IPS DF 4.7 (cell line): ENCODE results near the gene CBX6.
"Not testable (repeated sequence)": the region's sequence is repeated elsewhere in the genome, so short reads cannot be mapped to it uniquely, and the experiment has no call there.

ENCODE experiments used
- DNase-seq: peaks from one replicate; pipeline ENCODE4 v3.0.0-alpha.2; 2013; ENCODE audit warnings: low spot score; ENCODE audit errors: extremely low read depth

The CBX6 gene

GRCh38 chr22:38861170-38861876 lies 10.7 kb downstream of the CBX6 start:
- no peak for DNase-seq

DNA sequence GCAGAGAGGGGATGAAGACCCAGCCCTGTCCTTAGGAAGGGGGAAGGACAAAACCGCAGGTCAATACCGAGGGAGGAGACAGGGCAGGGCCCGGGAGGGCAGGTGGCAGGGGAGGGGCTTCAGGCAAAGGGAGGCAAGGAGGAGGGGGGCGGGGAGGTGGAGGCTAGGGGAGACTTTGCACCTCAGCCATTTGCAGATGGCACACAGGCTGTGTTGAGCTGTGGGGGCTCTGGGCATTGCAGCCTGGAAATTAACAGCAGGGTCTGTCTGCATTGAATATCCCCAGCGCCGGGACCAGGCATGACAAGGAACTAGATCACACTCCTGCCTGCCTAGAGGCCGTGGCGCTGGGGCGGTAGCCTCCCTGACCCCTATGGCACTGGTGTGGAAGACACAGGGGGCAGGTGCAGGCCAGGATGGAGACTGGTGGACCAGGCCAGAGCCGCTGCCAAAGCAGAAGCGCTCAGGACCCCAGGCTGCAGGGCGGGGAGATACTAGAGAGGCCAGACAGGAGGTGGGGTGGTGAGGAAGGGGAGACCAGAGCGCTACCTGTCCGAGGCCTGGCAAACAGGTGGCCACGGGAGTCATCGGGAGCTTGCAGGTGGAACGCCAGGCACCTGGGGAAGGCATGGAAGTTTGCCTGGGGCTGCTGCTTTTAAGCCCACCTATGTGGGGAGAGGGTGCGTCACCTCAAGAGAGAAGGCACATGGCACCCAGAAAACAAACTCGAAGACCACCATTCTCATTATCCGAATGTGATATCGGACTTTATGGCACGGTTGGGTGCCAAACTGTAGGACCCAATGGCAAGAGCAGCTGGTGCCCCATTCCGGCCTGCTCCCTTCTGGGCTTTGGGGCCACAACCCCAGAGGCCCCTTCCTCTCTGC lies 11.5 kb downstream of the CBX6 start:
- DNase-seq: no peak

DNA sequence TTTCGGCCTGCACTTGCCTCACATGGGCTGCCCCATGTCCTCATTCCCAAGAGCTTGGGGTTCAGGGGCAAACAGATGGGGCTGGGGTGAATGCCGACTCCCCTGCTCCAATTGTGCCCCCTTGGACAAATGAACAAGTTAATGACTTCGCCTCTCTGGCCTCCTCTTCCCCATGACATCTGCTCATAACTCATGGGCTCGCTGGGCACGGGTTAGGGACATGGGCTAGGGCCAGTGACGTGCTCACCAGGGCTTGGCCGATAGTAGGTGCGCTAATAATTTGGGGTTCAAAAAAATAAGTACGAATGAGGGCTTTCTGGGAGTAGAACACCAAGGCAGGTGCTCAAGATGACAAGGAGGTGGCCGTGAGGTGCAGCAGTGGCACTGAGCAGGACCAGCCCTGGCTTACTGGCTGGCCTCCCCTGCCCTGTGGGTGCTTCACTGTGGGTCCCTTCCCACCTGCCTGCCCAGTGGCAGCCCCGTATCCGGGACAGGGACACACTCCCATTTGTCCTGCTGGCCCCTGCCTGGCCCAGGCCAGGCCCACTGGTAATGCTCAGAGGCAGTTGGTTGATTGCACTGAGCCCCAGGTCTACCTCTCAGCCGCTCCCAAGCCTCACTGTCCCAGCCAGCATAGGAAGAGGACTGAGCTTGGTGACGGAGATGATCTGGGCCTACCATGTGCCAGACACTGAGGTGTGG lies 12.3 kb downstream of the CBX6 start:
- DNase-seq: no peak

DNA sequence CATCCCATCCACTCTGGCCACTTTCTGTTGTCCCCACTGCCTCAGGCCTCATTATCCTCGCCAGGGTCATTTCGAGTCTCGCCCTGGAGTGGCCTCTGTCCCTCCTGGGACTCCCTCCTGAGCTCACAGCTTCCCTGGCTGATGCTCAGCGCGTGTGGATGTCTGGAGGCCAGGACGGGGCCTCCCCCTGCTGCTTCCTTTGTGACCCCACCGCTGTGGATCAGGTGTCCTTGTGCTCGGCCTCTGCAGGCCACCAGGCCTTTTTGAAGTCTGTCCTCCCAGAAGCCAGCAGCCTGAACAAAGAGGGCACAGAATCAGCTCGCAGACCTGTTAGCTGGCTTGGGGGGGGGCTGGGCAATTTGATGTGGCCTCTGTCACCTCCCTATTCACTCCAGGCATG lies 13.5 kb downstream of the CBX6 start:
- DNase-seq: no peak

DNA sequence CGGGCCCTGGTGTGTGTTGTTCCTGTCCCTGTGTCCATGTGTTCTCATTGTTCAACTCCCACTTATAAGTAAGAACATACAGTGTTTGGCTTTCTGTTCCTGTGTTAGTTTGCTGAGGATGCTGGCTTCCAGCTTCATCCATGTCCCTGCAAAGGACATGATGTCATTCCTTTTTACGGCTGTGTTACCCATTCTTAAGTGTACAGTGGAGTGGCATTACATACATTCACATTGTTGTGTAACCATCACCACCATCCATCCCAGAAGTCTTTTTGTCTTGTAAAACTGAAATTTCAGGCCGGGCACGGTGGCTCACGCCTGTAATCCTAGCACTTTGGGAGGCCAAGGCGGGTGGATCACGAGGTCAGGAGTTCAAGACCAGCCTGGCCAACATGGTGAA lies 17.5 kb downstream of the CBX6 start:
- DNase-seq: not testable (repeated sequence)

- not testable (repeated sequence) for DNase-seq
Measured at GRCh38 chr22:38853883-38854282, 18.1 kb downstream of the CBX6 start.

DNA sequence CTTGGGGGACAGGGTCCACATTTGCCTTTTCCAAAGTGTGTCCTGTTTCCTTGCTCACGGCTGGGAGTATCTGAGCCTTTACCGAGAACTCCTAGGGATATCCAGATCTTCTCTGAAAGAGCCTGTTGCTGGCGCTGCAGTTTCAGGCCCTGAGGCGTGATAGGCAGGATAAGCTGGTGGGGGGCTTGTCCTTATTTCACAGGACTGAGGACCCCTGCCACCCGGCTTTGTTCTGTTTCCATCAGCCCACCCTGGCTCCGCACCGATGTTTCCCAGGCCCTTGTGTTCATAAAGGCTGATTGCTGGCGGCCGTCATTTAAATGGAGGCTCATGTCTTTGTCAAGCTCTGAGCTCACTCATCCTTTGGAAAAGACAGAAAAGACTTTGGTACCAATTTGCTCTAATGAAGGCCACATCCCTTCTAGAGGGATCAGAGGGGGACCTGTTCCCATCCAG lies 18.8 kb downstream of the CBX6 start:
- DNase-seq: no peak

GRCh38 chr22:38852522-38852921 lies 19.5 kb downstream of the CBX6 start:
- DNase-seq: no peak

DNA sequence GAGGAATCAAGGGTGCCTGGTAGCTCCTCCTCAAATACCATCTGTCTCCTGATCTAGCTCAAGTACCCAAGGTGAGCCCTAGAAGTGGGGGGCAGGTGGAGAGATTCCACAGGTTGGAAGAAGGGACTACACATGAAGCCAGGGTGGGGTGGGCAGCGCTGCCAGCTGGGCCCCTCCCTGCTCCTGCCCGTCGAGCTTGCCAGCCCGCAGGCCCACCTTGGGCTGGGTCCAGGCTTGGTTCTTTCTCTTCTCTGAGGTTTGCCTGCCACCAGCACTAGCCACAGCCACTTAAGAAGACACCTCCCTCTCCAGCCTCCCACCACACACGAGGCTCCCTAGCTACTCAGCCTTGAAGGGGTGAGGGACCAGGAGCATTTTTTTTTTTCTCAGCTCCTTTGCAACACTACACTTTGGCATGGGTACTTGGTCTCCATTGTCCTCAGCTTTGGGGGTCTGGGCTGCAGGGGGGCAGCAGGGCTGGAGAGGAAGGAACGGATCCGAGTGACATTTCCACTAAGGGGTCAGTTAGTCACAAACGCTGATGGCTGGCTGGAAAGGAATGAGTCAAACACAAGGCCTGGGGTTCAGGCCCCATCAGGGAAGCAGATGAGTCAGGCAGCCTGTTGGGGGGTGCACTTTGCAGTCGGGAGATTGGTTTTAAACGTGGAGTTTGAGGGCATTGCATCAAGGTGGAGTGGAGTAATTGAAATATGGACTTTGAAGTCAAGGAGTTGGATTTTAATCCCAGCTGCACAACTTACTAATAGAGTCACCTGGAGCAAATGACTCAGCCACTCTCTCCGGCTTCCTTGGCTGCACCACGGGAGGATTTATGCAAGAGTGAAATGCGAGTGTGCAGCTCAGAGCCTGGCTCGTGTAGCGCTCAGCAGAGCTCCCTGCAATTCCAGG lies 20.8 kb downstream of the CBX6 start:
- DNase-seq: no peak

DNA sequence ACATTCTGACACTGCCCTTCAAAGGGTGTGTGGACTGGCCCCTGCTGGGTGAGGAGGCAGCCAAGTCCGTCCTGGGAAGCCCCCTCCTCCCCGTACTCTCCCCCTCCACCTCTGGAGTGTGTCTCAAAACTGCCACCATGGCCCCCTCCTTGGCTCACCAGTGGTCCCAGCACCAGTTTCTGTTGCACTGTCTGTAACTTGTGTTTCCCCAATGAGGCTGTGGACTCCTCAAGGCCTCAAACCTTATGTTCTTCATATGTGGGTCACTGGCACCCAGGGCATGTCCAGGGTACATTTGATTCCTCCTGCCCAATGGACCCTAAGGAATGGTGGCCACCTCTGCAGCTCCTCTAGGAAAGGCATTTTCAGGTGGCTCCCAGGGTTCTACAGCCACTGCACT lies 21.6 kb downstream of the CBX6 start:
- no peak for DNase-seq

DNA sequence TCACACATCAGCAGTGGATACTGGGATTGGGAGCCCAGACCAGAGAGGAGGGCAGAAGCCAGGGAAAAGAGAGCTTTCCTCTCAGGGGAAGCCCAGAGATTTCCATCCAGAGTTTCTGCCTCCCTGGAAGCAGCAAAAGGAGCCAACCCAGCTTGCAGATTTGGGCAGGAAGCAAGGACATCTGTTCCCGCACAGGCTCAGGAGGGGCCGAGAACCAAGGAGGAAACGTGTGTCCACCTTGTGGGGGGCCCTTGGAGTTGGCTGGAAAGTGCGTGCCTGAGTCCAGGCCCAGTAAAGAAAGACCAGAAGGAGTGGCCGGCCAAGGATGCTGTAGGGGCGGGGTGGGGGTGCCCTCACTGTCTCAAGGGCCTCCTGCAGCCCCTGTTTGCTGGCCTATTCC lies 22.2 kb downstream of the CBX6 start:
- no peak for DNase-seq

- DNase-seq: no peak
Measured at GRCh38 chr22:38846412-38846811, 25.6 kb downstream of the CBX6 start.

DNA sequence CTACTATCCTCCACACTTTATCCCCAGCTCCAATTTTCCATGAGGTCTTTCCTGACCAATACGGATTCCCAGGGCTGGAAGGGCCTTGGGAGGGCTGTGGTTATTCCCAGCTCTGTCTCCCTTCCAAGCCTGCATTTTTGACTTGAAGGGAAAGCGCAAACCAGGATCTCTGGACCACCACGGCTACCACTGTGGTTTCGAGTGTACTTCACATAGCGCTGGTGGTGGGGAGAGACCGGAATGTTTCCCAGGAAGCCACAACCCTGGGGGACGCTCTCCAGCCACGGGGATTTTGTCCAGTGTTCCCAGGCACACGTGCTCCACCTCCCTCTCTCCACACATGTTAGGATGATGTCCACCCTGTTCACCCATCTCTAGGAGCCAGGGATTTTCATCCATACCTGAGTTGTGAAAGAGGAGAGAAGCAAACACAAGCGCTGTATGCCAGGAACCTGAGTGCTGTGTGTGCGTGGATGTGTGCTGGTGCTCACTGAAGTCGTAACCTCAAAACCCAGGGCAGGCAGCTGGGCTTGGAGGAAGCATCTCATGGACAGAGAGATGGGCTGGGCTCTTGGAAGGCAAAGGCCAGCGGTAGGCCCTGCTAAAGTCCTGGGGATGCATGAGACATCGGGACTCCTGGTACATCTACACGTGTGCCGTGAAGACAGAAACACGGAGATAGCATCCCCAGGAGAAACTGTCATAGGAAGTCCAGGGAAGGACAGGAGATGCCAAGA lies 26.8 kb downstream of the CBX6 start:
- DNase-seq: no peak

DNA sequence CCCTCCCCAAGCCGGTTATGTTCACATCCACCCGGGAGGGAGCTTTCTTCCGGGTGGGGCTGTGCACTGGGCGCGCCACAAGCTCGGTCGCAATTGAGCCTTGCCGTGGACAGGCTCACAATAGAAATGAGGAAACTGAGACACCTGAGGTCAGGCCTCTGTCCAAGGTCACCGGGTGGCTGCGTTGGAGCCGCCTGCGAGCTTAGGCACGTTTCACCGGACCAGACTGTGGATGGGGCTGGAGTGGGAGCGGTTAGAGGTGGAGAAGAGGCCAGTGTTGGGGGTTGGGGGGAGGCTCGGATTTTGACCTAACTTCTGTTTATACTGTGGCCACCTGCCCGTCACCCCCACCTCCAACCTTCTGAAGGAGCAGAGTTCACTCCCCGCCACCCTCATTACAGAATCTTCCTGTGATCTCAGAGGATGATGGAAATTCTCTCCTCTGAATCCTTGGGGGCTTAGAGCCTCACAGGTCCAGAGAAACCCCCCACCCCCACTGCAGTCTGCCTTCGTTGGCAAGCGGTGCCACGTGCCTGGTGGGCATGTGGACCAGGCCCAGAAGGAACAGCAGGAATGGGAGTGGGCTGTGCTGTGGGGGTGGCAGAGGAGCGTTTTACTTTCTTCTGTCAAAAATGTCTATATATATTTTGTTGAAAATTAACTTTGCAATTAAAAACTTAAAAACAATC lies 27.6 kb downstream of the CBX6 start:
- DNase-seq: no peak

DNA sequence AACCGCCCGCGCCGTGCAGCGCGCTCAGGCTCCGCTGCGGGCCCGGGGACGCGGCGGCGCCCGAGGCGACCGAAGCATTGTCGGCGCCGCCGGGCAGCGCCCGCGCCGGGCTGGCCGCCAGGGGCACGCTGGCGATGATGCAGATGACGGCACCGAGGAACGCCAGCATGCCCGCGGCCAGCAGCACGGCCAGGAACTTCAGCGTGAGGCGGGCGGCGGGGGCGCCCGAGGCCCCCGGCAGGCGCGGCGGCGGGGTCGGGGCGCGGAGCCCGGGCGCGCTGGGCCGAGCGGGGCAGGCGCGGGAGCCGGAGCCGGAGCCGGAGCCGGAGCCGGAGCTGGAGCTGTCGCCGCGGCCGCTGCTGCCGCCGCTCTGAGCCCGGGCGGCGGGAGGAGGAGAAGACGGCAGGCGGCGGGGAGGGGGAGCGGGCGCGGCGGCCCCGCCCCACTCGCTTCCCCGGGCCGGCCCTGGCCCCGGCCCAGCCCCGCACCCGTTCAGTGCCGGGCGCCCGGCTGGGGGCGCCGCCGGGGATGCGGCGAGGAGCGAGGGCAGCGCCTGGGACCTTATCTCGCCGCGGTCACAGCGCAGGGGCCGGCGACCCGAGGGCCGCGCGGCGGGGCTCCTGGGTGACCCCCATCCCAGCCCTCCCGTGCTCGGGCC lies 28.2 kb downstream of the CBX6 start, which contains the start of gene NPTXR:
Gene NPTXR (minus strand): TSS at position 372 of the 658 bp plus-strand sequence.
- DNase-seq: no peak

DNA sequence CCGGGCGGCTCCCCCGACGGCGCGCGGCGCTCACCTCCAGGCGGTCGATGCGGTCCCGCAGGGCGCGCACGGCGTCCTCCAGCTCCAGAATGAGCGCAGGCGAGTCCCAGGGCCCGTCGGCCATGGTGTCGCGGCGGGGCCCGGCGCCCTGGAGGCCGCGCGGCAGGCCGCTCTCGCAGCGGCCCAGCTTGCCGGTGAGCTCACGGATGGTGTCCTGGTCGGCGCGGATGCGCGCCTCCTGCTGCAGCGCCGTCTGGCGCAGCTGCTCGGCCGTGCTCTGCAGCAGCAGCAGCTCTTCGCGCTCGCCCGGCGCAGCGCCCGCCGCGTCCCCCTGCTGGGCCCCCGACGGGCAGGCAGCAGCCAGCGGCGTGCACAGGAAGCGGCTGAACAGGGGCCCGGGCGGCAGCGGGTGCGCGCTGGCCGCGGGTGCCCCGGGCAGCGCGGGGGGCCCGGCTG lies 28.8 kb downstream of the CBX6 start:
- DNase-seq: no peak

- DNase-seq: no peak
Measured at GRCh38 chr22:38842512-38843200, 29.4 kb downstream of the CBX6 start.

- DNase-seq: no peak
Measured at GRCh38 chr22:38841635-38842034, 30.4 kb downstream of the CBX6 start.
